Neural cell (in vitro differentiated cells): Measurements from ENCODE around the gene FOXD2. TPM values are rescaled to one million over a fixed set of nuclear protein-coding genes. Genes with fewer than 3 reads are reported as not detected.

Experiments
- H2AFZ ChIP-seq: fragments of 200-600, 300-800 bp; sonication (generic), shearing (Covaris generic); 2 replicates; pipeline ENCODE4 v1.6.0; 2014; ENCODE audit warnings: low read depth, mild to moderate bottlenecking, antibody characterized with exemption, low read length, moderate library complexity
- H3F3A ChIP-seq: fragments of 200-600 bp; shearing (Covaris generic); 2 replicates; pipeline ENCODE4 v1.6.1; 2016; ENCODE audit warnings: mild to moderate bottlenecking, moderate library complexity, mixed read lengths, antibody characterized with exemption, low read length; ENCODE audit not compliant: insufficient read depth, poor library complexity, severe bottlenecking
- H3K27ac ChIP-seq: fragments of 200-600, 300-800 bp; sonication (generic), shearing (Covaris generic); 2 replicates; pipeline ENCODE4 v1.5.1; 2014; ENCODE audit warnings: mild to moderate bottlenecking, low read length, moderate library complexity
- H3K27me3 ChIP-seq: fragments of 300-800, 200-600 bp; sonication (generic), shearing (Covaris generic); 2 replicates; pipeline ENCODE4 v1.6.0; 2014; ENCODE audit warnings: mild to moderate bottlenecking, low read depth, low read length, moderate library complexity; ENCODE audit not compliant: insufficient read depth
- H3K36me3 ChIP-seq: fragments of 300-800, 200-600 bp; sonication (generic), shearing (Covaris generic); 2 replicates; pipeline ENCODE4 v1.5.1; 2014; ENCODE audit warnings: mild to moderate bottlenecking, antibody characterized with exemption, low read length, moderate library complexity; ENCODE audit not compliant: insufficient read depth
- H3K4me2 ChIP-seq: fragments of 300-800, 200-600 bp; sonication (generic), shearing (Covaris generic); 2 replicates; pipeline ENCODE4 v1.6.0; 2014; ENCODE audit warnings: mild to moderate bottlenecking, low read length
- H3K4me3 ChIP-seq: fragments of 300-800, 200-600 bp; sonication (generic), shearing (Covaris generic); 2 replicates; pipeline ENCODE4 v1.5.1; 2014; ENCODE audit warnings: mild to moderate bottlenecking, low read length, moderate library complexity
- H3K79me2 ChIP-seq: fragments of 200-600 bp; shearing (Covaris generic); replicated peaks from 2 replicates; pipeline ENCODE4 v1.6.0; 2014; ENCODE audit warnings: mild to moderate bottlenecking, low read length, moderate library complexity; ENCODE audit not compliant: insufficient read depth
- H3K9ac ChIP-seq: fragments of 300-800, 200-600 bp; sonication (generic), shearing (Covaris generic); 2 replicates; pipeline ENCODE4 v1.6.1; 2016; ENCODE audit warnings: mild to moderate bottlenecking, low read length, mixed read lengths
- H3K9me2 ChIP-seq: fragments of 200-600 bp; shearing (Covaris generic); 2 replicates; pipeline ENCODE4 v1.6.1; 2016; ENCODE audit warnings: mild to moderate bottlenecking, low read length, mixed read lengths; ENCODE audit not compliant: insufficient read depth
- H3K9me3 ChIP-seq: fragments of 200-600, 300-800 bp; sonication (generic), shearing (Covaris generic); 2 replicates; pipeline ENCODE4 v1.6.1; 2016; ENCODE audit warnings: mild to moderate bottlenecking, mixed run types, low read length, moderate library complexity, mixed read lengths
- H4K20me1 ChIP-seq: fragments of 200-600 bp; shearing (Covaris generic); 2 replicates; pipeline ENCODE4 v1.6.1; 2016; ENCODE audit warnings: mild to moderate bottlenecking, mixed run types; ENCODE audit not compliant: insufficient read depth
- CTCF ChIP-seq: fragments of 450-650 bp; IDR thresholded peaks from 2 replicates; pipeline ENCODE4 v1.5.1; 2014; ENCODE audit warnings: antibody characterized with exemption, mild to moderate bottlenecking, moderate library complexity; ENCODE audit not compliant: poor library complexity, severe bottlenecking
- EP300 ChIP-seq: fragments of 450-650 bp; conservative IDR thresholded peaks from 2 replicates; pipeline ENCODE4 v1.6.1; 2014; ENCODE audit warnings: antibody characterized with exemption, mild to moderate bottlenecking, moderate library complexity; ENCODE audit not compliant: poor library complexity, severe bottlenecking
- EZH2 ChIP-seq: fragments of 200-600, 300-800 bp; shearing (Covaris generic), sonication (generic); IDR thresholded peaks from 2 replicates; pipeline ENCODE4 v1.6.1; 2014; ENCODE audit warnings: antibody characterized with exemption, low read length, borderline replicate concordance, mild to moderate bottlenecking; ENCODE audit not compliant: insufficient read depth, poor library complexity, severe bottlenecking
- MXI1 ChIP-seq: fragments of 450-650 bp; conservative IDR thresholded peaks from 2 replicates; pipeline ENCODE4 v1.6.1; 2014; ENCODE audit warnings: antibody characterized with exemption, mild to moderate bottlenecking; ENCODE audit not compliant: poor library complexity, severe bottlenecking
- POLR2AphosphoS5 ChIP-seq: IDR thresholded peaks from 2 replicates; pipeline ENCODE4 v1.6.1; 2012
- RAD21 ChIP-seq: fragments of 450-650 bp; conservative IDR thresholded peaks from 2 replicates; pipeline ENCODE4 v1.6.1; 2014; ENCODE audit warnings: antibody characterized with exemption, mild to moderate bottlenecking, moderate library complexity
- SMC3 ChIP-seq: fragments of 450-650 bp; conservative IDR thresholded peaks from 2 replicates; pipeline ENCODE4 v1.6.1; 2014; ENCODE audit warnings: antibody characterized with exemption, mild to moderate bottlenecking, moderate library complexity; ENCODE audit not compliant: poor library complexity
- TAF1 ChIP-seq: IDR thresholded peaks from 2 replicates; pipeline ENCODE4 v1.6.1; 2012; ENCODE audit warnings: low read depth
- polyA plus RNA-seq: library from polyadenylated mRNA; depleted of rRNA; stranded (reverse); fragments of >200 nt; gene quantifications from 2 replicates; pipeline ENCODE4 v1.2.3, GENCODE V29; 2014
- TF ChIP-seq, protein P1 (sequence below): IDR thresholded peaks from 2 replicates; pipeline ENCODE4 v1.6.1; 2012; ENCODE audit warnings: borderline replicate concordance

FOXD2 gene
- polyA plus RNA-seq, 1 donor from 2014 or later: not detected

DNA sequence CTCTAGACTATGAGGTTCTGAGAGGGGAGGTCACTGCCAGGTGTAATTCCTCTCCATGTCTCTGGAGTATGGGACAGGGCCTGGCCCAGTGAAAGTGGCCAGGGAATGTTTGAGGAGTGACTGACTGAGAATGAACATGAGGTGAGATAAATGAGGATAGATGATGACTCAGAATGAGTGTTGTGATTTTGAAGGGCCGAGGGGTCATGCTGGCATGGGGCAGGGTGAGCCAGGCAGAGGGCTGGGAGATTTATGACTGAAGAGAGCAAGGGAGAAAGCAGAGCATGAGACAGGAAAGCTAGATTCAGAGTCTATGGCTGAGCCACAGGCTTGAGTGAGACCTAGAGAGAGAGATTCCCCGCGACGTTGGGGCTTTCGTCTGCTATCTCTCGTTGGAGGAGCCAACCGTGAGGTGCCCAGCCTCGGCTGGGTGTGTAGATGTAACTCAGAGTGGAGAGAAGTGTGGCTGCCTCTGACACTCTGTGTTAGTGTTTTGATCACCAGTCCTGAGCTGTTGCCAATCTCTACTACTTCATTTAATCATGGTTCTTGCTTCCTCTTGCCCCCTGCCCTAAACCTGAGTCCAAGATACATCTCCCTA is 50.1 kb downstream of the FOXD2 start:
- no peaks in the 10 kb centered on the region for H3K9me2 ChIP-seq

More for the DNA sequence above, 50.1 kb downstream of the FOXD2 start:
- TF ChIP-seq EZH2: no peak
- no peak for TF ChIP-seq RAD21
- no peak for TF ChIP-seq POLR2AphosphoS5
- no peak for TF ChIP-seq MXI1
- no peak for TF ChIP-seq SMC3
- no peak for TF ChIP-seq CTCF
- TF ChIP-seq, protein P1, sequence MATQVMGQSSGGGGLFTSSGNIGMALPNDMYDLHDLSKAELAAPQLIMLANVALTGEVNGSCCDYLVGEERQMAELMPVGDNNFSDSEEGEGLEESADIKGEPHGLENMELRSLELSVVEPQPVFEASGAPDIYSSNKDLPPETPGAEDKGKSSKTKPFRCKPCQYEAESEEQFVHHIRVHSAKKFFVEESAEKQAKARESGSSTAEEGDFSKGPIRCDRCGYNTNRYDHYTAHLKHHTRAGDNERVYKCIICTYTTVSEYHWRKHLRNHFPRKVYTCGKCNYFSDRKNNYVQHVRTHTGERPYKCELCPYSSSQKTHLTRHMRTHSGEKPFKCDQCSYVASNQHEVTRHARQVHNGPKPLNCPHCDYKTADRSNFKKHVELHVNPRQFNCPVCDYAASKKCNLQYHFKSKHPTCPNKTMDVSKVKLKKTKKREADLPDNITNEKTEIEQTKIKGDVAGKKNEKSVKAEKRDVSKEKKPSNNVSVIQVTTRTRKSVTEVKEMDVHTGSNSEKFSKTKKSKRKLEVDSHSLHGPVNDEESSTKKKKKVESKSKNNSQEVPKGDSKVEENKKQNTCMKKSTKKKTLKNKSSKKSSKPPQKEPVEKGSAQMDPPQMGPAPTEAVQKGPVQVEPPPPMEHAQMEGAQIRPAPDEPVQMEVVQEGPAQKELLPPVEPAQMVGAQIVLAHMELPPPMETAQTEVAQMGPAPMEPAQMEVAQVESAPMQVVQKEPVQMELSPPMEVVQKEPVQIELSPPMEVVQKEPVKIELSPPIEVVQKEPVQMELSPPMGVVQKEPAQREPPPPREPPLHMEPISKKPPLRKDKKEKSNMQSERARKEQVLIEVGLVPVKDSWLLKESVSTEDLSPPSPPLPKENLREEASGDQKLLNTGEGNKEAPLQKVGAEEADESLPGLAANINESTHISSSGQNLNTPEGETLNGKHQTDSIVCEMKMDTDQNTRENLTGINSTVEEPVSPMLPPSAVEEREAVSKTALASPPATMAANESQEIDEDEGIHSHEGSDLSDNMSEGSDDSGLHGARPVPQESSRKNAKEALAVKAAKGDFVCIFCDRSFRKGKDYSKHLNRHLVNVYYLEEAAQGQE: no peak
- no peak for TF ChIP-seq EP300
- TF ChIP-seq TAF1: no peak
- Histone ChIP-seq H3K79me2 (no peaks in the 10 kb centered on the region), H3K27me3 (no peaks in the 10 kb centered on the region), H3K4me3 (no peak overlapping the region), H3F3A (no peaks in the 10 kb centered on the region), H3K27ac (no peak overlapping the region), H3K36me3 (no peaks in the 10 kb centered on the region), H3K9me3 (no peaks in the 10 kb centered on the region), H4K20me1 (no peaks in the 10 kb centered on the region), H3K4me2 (no peak overlapping the region), H3K9ac (no peak overlapping the region), H2AFZ (no peak overlapping the region)

Other genes starting within 250 kb of the FOXD2 start
- not detected in 2 replicates for gene PDZK1IP1, start 248.0 kb upstream of the FOXD2 start, polyA plus RNA-seq
- gene TAL1, start 205.8 kb upstream of the FOXD2 start, polyA plus RNA-seq: not detected in 2 replicates
- 0.53 and 1.5 TPM in 2 replicates for gene STIL, start 123.9 kb upstream of the FOXD2 start, polyA plus RNA-seq
- 99.9 and 117 TPM in 2 replicates for gene CMPK1, start 104.3 kb upstream of the FOXD2 start, polyA plus RNA-seq
- gene FOXE3, start 21.8 kb upstream of the FOXD2 start, polyA plus RNA-seq: 0.18 TPM in 1 of 2 replicates, not detected in the other